Astrocyte (in vitro differentiated cells and primary cell): ENCODE measurements around the gene FAM171A2. TPM values are rescaled to one million over a fixed set of nuclear protein-coding genes. Genes with fewer than 3 reads are reported as not detected.

Experiments used
- DNase-seq: peaks from one replicate; pipeline ENCODE4 v3.0.0-alpha.2; 2010; ENCODE audit warnings: low read depth
- FAIRE-seq: peaks from 2 replicates; lab custom pipeline; 2011; peaks lifted over from hg19 to GRCh38; lab: Jason Lieb, UNC
- H2AFZ ChIP-seq: 2 replicates; pipeline ENCODE4 v1.6.0; 2012; ENCODE audit warnings: low read depth, low read length, inconsistent platforms
- H3K27ac ChIP-seq: 2 replicates; pipeline ENCODE4 v1.5.1; 2011; ENCODE audit warnings: low read depth, low read length, inconsistent platforms
- H3K27me3 ChIP-seq: 2 replicates; pipeline ENCODE4 v1.6.0; 2011; ENCODE audit warnings: low read length, inconsistent platforms; ENCODE audit not compliant: insufficient read depth
- H3K36me3 ChIP-seq: 2 replicates; pipeline ENCODE4 v1.5.1; 2011; ENCODE audit warnings: low read length, inconsistent platforms; ENCODE audit not compliant: insufficient read depth
- H3K4me1 ChIP-seq: 2 replicates; pipeline ENCODE4 v1.5.1; 2011; ENCODE audit warnings: low read length, inconsistent platforms; ENCODE audit not compliant: insufficient read depth
- H3K4me2 ChIP-seq: 2 replicates; pipeline ENCODE4 v1.6.0; 2012; ENCODE audit warnings: low read length, inconsistent platforms
- H3K4me3 ChIP-seq: 2 replicates; pipeline ENCODE4 v1.5.1; 2011; ENCODE audit warnings: low read depth, mild to moderate bottlenecking, low read length, inconsistent platforms; ENCODE audit not compliant: insufficient read depth
- H3K79me2 ChIP-seq: 2 replicates; pipeline ENCODE4 v1.6.0; 2012; ENCODE audit warnings: mild to moderate bottlenecking, low read length, inconsistent platforms; ENCODE audit not compliant: insufficient read depth
- H3K9ac ChIP-seq: 2 replicates; pipeline ENCODE4 v1.6.0; 2012; ENCODE audit warnings: mild to moderate bottlenecking, low read length, inconsistent platforms
- H3K9me3 ChIP-seq: 2 replicates; pipeline ENCODE4 v1.5.1; 2012; ENCODE audit warnings: low read depth, mild to moderate bottlenecking, low read length, inconsistent platforms; ENCODE audit not compliant: insufficient read depth
- H4K20me1 ChIP-seq: 2 replicates; pipeline ENCODE4 v1.6.0; 2012; ENCODE audit warnings: low read length, inconsistent platforms; ENCODE audit not compliant: insufficient read depth
- H3K27ac Mint-ChIP-seq: one replicate; pipeline ENCODE4 v1.8.0; 2021; ENCODE audit warnings: mild to moderate bottlenecking, mixed read lengths; ENCODE audit not compliant: unreplicated experiment
- H3K27me3 Mint-ChIP-seq: one replicate; pipeline ENCODE4 v1.8.0; 2021; ENCODE audit warnings: low read depth, mixed read lengths; ENCODE audit not compliant: unreplicated experiment
- H3K36me3 Mint-ChIP-seq: one replicate; pipeline ENCODE4 v1.8.0; 2021; ENCODE audit warnings: low read depth, mixed read lengths; ENCODE audit not compliant: unreplicated experiment
- H3K4me1 Mint-ChIP-seq: one replicate; pipeline ENCODE4 v1.8.0; 2021; ENCODE audit warnings: low read depth, mixed read lengths; ENCODE audit not compliant: unreplicated experiment
- H3K4me3 Mint-ChIP-seq: one replicate; pipeline ENCODE4 v1.8.0; 2021; ENCODE audit warnings: mild to moderate bottlenecking, moderate library complexity, mixed read lengths; ENCODE audit not compliant: unreplicated experiment
- H3K9me3 Mint-ChIP-seq: one replicate; pipeline ENCODE4 v1.8.0; 2021; ENCODE audit warnings: mild to moderate bottlenecking, mixed read lengths; ENCODE audit not compliant: unreplicated experiment
- EZH2 ChIP-seq: IDR thresholded peaks from 2 replicates; pipeline ENCODE4 v1.6.1; 2012; ENCODE audit warnings: mild to moderate bottlenecking, low read length, inconsistent platforms; ENCODE audit not compliant: insufficient read depth
- total RNA-seq: library from RNA; stranded (reverse); gene quantifications from 2 replicates; pipeline ENCODE4 v1.2.1, GENCODE V29; 2021
- TF ChIP-seq, protein P1 (sequence below): IDR thresholded peaks from 2 replicates; pipeline ENCODE4 v1.5.1; 2011; ENCODE audit warnings: low read depth, mild to moderate bottlenecking, inconsistent platforms, low read length, moderate library complexity; ENCODE audit not compliant: insufficient read depth

The FAM171A2 gene
- total RNA-seq, 1 donor from 2014 or later = 18.2 TPM

DNA sequence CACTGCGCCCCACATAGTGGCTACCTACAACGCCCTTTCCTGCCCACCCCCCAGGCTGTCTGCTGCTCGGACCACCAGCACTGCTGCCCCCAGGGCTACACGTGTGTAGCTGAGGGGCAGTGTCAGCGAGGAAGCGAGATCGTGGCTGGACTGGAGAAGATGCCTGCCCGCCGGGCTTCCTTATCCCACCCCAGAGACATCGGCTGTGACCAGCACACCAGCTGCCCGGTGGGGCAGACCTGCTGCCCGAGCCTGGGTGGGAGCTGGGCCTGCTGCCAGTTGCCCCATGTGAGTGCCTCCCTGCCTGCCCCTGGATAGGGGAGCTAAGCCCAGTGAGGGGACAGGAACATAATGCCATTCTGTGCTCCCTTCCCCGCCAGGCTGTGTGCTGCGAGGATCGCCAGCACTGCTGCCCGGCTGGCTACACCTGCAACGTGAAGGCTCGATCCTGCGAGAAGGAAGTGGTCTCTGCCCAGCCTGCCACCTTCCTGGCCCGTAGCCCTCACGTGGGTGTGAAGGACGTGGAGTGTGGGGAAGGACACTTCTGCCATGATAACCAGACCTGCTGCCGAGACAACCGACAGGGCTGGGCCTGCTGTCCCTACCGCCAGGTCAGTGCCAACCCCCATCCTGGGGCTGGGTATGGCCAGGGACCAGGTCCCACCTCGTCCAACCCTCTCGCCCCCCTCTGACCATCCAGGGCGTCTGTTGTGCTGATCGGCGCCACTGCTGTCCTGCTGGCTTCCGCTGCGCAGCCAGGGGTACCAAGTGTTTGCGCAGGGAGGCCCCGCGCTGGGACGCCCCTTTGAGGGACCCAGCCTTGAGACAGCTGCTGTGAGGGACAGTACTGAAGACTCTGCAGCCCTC lies 11.5 kb downstream of the FAM171A2 start:
- FAIRE-seq = no peak
- no peak overlapping the region for H3K27ac Mint-ChIP-seq
- Histone ChIP-seq H3K4me1 (no peaks in the 10 kb centered on the region), H2AFZ (no peak overlapping the region), H3K9me3 (no peaks in the 10 kb centered on the region), H3K4me3 (no peak overlapping the region), H3K9ac (no peak overlapping the region), H3K79me2 (no peaks in the 10 kb centered on the region), H4K20me1 (peaks cover 51% of the 10 kb centered on the region), H3K36me3 (no peaks in the 10 kb centered on the region), H3K4me2 (no peak overlapping the region), H3K27ac (no peak overlapping the region), H3K27me3 (no peaks in the 10 kb centered on the region)
- TF ChIP-seq, protein P1, sequence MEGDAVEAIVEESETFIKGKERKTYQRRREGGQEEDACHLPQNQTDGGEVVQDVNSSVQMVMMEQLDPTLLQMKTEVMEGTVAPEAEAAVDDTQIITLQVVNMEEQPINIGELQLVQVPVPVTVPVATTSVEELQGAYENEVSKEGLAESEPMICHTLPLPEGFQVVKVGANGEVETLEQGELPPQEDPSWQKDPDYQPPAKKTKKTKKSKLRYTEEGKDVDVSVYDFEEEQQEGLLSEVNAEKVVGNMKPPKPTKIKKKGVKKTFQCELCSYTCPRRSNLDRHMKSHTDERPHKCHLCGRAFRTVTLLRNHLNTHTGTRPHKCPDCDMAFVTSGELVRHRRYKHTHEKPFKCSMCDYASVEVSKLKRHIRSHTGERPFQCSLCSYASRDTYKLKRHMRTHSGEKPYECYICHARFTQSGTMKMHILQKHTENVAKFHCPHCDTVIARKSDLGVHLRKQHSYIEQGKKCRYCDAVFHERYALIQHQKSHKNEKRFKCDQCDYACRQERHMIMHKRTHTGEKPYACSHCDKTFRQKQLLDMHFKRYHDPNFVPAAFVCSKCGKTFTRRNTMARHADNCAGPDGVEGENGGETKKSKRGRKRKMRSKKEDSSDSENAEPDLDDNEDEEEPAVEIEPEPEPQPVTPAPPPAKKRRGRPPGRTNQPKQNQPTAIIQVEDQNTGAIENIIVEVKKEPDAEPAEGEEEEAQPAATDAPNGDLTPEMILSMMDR = no peak
- no peak for TF ChIP-seq EZH2
- no peaks in the 10 kb centered on the region for H3K4me1 Mint-ChIP-seq
- peaks cover 5% of the 10 kb centered on the region for H3K27me3 Mint-ChIP-seq
- H3K4me3 Mint-ChIP-seq = no peak overlapping the region
- peaks cover 15% of the 10 kb centered on the region for H3K36me3 Mint-ChIP-seq
- no peaks in the 10 kb centered on the region for H3K9me3 Mint-ChIP-seq
- DNase-seq = no peak

DNA sequence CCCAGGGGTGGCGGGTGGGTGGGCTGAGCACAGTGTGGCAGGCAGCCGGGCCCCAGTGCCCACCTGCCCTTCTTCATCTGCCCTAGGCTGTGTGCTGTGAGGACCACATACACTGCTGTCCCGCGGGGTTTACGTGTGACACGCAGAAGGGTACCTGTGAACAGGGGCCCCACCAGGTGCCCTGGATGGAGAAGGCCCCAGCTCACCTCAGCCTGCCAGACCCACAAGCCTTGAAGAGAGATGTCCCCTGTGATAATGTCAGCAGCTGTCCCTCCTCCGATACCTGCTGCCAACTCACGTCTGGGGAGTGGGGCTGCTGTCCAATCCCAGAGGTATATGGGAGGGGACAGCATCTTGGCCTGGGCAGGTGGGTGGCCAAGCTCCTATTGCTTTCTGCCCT lies 12.2 kb downstream of the FAM171A2 start:
- FAIRE-seq = no peak
- Histone ChIP-seq H3K79me2 (peaks cover under 1% of the 10 kb centered on the region), H3K36me3 (no peaks in the 10 kb centered on the region), H3K9me3 (no peaks in the 10 kb centered on the region), H3K4me1 (no peaks in the 10 kb centered on the region), H3K27ac (no peak overlapping the region), H2AFZ (no peak overlapping the region), H4K20me1 (peaks cover 56% of the 10 kb centered on the region), H3K9ac (no peak overlapping the region), H3K27me3 (no peaks in the 10 kb centered on the region), H3K4me2 (no peak overlapping the region), H3K4me3 (no peak overlapping the region)
- no peaks in the 10 kb centered on the region for H3K9me3 Mint-ChIP-seq
- H3K27me3 Mint-ChIP-seq = peaks cover 5% of the 10 kb centered on the region
- H3K27ac Mint-ChIP-seq = no peak overlapping the region
- H3K4me1 Mint-ChIP-seq = no peaks in the 10 kb centered on the region
- no peak overlapping the region for H3K4me3 Mint-ChIP-seq
- TF ChIP-seq EZH2 = no peak
- TF ChIP-seq, protein P1 = no peak
- DNase-seq = no peak
- H3K36me3 Mint-ChIP-seq = peaks cover 15% of the 10 kb centered on the region

DNA sequence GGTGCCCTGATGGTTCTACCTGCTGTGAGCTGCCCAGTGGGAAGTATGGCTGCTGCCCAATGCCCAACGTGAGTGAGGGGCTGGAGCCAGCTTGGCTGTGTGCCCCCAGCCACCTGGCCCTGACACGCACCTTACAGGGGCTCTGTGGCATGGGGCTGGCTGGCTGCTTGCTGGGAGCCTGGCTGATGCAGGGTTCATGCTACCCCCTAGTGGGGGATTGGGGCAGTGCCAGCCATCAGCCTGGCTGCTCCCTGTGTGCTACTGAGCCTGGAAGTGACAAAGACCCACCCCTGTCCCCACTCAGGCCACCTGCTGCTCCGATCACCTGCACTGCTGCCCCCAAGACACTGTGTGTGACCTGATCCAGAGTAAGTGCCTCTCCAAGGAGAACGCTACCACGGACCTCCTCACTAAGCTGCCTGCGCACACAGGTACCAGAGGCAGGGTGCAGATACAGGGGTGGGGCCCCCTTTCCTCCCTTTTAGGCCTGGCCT lies 12.9 kb downstream of the FAM171A2 start:
- Histone ChIP-seq H3K4me2 (no peak overlapping the region), H3K79me2 (peaks cover 7% of the 10 kb centered on the region), H3K27ac (no peak overlapping the region), H3K4me1 (no peaks in the 10 kb centered on the region), H3K36me3 (no peaks in the 10 kb centered on the region), H3K9me3 (no peaks in the 10 kb centered on the region), H4K20me1 (peaks cover 62% of the 10 kb centered on the region), H3K27me3 (no peaks in the 10 kb centered on the region), H3K4me3 (no peak overlapping the region), H3K9ac (no peak overlapping the region), H2AFZ (no peak overlapping the region)
- TF ChIP-seq EZH2 = no peak
- TF ChIP-seq, protein P1 = peak; percentile 57
- Mint-ChIP-seq H3K9me3 (no peaks in the 10 kb centered on the region), H3K4me1 (peaks cover 2% of the 10 kb centered on the region), H3K27me3 (peaks cover 5% of the 10 kb centered on the region), H3K4me3 (no peak overlapping the region), H3K36me3 (peaks cover 15% of the 10 kb centered on the region), H3K27ac (no peak overlapping the region)
- FAIRE-seq (no peak), DNase-seq (peak; percentile 18)
